Gastroesophageal sphincter (tissue), 4 donors: ENCODE measurements around the gene FAXDC2. TPM values are rescaled to one million over a fixed set of nuclear protein-coding genes. Genes with fewer than 3 reads are reported as not detected.

Source experiments
- ATAC-seq: fragments of 150-250 bp; one replicate; pipeline ENCODE4 v1.9.1; 2016; ENCODE audit warnings: mild to moderate bottlenecking, moderate library complexity
- H3K27ac ChIP-seq, 4 donors: fragments of 200-600 bp; sonication (generic) in 3 of 4; 1 replicate in 3 of 4; 2 replicates in 1 of 4; pipeline ENCODE4 v1.5.1; 2016 to 2019
- H3K27me3 ChIP-seq: fragments of 200-600 bp; sonication (generic); one replicate; pipeline ENCODE4 v1.5.1; 2019
- H3K36me3 ChIP-seq, 2 donors: fragments of 200-600 bp; sonication (generic); one replicate each; pipeline ENCODE4 v1.5.1; 2019; ENCODE audit warnings: control low read depth in 1 of 2
- H3K4me1 ChIP-seq, 3 donors: fragments of 200-600 bp; sonication (generic); 1 replicate in 2 of 3; 2 replicates in 1 of 3; pipeline ENCODE4 v1.5.1; 2016 to 2019; ENCODE audit warnings: control low read depth in 2 of 3
- H3K4me3 ChIP-seq, 2 donors: fragments of 200-600 bp; sonication (generic); one replicate each; pipeline ENCODE4 v1.5.1; 2019; ENCODE audit warnings: mild to moderate bottlenecking in 1 of 2, moderate library complexity in 1 of 2
- H3K9me3 ChIP-seq, 3 donors: fragments of 200-600 bp; sonication (generic); one replicate each; pipeline ENCODE4 v1.5.1; 2017 to 2019; ENCODE audit warnings: control low read depth in 2 of 3
- EP300 ChIP-seq: sonication (generic); formaldehyde crosslinking; IDR thresholded peaks from one replicate; pipeline ENCODE4 v1.6.1; 2017; ENCODE audit warnings: antibody characterized with exemption, mild to moderate bottlenecking
- POLR2A ChIP-seq, 2 donors: fragments of 450-650 bp; IDR thresholded peaks; one replicate each; pipeline ENCODE4 v1.6.1; 2017; ENCODE audit warnings: antibody characterized with exemption in 2 of 2, mild to moderate bottlenecking in 2 of 2, moderate library complexity in 1 of 2
- POLR2AphosphoS5 ChIP-seq: sonication (generic); formaldehyde crosslinking; IDR thresholded peaks from one replicate; pipeline ENCODE4 v1.6.1; 2017; ENCODE audit warnings: antibody characterized with exemption
- WGBS, 2 donors: methylation state at CpG; one replicate each; pipeline ENCODE4 v1.1.5; 2018; ENCODE audit warnings: low coverage in 1 of 2; 5-methylcytosine and 5-hydroxymethylcytosine counted together
- total RNA-seq, 4 donors: library from RNA; depleted of rRNA; stranded (reverse); fragments of >200 nt; gene quantifications; one replicate each; pipeline ENCODE4 v1.1.0, GENCODE V29; 2016
- TF ChIP-seq, protein P1 (sequence below), 4 experiments: fragments of 200-600 bp in 2 of 4; fragments of 450-650 bp in 2 of 4; sonication (generic) in 1 of 4; IDR thresholded peaks; one replicate each; pipeline ENCODE4 v1.5.1; 2017 to 2019; ENCODE audit warnings: antibody characterized with exemption in 4 of 4, mild to moderate bottlenecking in 2 of 4, moderate library complexity in 2 of 4

The FAXDC2 gene
- total RNA-seq, 4 donors from 2014 or later: 26.6 to 75.5 (median 46.4) TPM

DNA sequence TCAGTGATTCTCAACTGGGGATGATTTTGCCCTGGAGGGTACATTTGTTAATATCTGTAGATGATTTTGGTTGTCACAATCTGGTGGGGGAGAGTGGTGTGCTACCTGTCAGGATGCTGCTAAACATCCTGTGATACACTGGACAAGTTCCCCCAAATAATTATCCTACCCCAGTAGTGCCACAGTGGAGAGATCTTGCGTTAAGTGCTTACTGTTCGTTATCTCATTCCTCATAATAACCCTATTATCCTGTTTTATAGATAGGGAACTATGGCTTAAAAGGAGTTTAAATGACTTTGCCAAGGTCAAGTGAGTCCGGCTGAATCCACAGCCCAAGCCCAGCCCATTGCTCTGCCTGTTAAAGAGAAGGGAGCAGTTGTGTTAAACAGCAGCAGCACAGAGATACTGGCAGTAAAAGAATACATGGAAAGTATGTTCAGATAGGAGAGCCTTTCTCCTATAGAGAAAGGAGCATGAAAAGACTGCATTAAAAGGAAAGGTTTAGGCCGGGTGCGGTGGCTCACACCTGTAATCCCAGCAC lies 23.5 kb upstream of the FAXDC2 start:
- ATAC-seq: no peak
- TF ChIP-seq POLR2AphosphoS5 (no peak), EP300 (no peak), POLR2A (IDR thresholded peaks at IDR 0.05) (no peak)
- TF ChIP-seq, protein P1, sequence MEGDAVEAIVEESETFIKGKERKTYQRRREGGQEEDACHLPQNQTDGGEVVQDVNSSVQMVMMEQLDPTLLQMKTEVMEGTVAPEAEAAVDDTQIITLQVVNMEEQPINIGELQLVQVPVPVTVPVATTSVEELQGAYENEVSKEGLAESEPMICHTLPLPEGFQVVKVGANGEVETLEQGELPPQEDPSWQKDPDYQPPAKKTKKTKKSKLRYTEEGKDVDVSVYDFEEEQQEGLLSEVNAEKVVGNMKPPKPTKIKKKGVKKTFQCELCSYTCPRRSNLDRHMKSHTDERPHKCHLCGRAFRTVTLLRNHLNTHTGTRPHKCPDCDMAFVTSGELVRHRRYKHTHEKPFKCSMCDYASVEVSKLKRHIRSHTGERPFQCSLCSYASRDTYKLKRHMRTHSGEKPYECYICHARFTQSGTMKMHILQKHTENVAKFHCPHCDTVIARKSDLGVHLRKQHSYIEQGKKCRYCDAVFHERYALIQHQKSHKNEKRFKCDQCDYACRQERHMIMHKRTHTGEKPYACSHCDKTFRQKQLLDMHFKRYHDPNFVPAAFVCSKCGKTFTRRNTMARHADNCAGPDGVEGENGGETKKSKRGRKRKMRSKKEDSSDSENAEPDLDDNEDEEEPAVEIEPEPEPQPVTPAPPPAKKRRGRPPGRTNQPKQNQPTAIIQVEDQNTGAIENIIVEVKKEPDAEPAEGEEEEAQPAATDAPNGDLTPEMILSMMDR (IDR thresholded peaks at IDR 0.05): no peak
- no peaks in the 10 kb centered on the region for H3K27me3 ChIP-seq
- 72 to 97% methylated on average over 4 to 5 of the region's 5 CpGs for WGBS, 2 donors
- no peak overlapping the region for H3K4me3 ChIP-seq
- peaks cover 0 to 5% (median 0%) of the 10 kb centered on the region in 3 donors for H3K4me1 ChIP-seq
- H3K9me3 ChIP-seq: peaks cover 0 to 6% (median 0%) of the 10 kb centered on the region in 3 donors
- H3K27ac ChIP-seq: peak overlapping the region in 2 of 4 donors; percentile 36 to 45
- peaks cover 2 to 86% of the 10 kb centered on the region in 2 donors for H3K36me3 ChIP-seq

GRCh38 chr5:154871734-154872133 lies 21.3 kb upstream of the FAXDC2 start:
- 84 to 100% methylated on average over 4 of the region's 4 CpGs for WGBS, 2 donors
- H3K4me1 ChIP-seq: peaks cover 0 to 8% (median 0%) of the 10 kb centered on the region in 3 donors
- no peak for ATAC-seq
- peaks cover 2 to 84% of the 10 kb centered on the region in 2 donors for H3K36me3 ChIP-seq
- TF ChIP-seq, protein P1 (IDR thresholded peaks at IDR 0.05): no peak
- no peak for TF ChIP-seq EP300
- H3K4me3 ChIP-seq: no peak overlapping the region
- no peaks in the 10 kb centered on the region for H3K9me3 ChIP-seq
- no peaks in the 10 kb centered on the region for H3K27me3 ChIP-seq
- peak overlapping the region in 1 of 4 donors; percentile 72 for H3K27ac ChIP-seq

GRCh38 chr5:154868702-154869101 lies 18.3 kb upstream of the FAXDC2 start:
- Histone ChIP-seq H3K27ac (peak overlapping the region in 1 of 4 donors; percentile 20), H3K36me3 (peaks cover 0 to 84% of the 10 kb centered on the region in 2 donors), H3K4me3 (no peak overlapping the region), H3K27me3 (no peaks in the 10 kb centered on the region), H3K9me3 (no peaks in the 10 kb centered on the region), H3K4me1 (peaks cover 0 to 20% (median 0%) of the 10 kb centered on the region in 3 donors)
- no peak for TF ChIP-seq POLR2AphosphoS5
- no peak for TF ChIP-seq POLR2A (IDR thresholded peaks at IDR 0.05)
- TF ChIP-seq, protein P1 (IDR thresholded peaks at IDR 0.05): no peak
- no peak for TF ChIP-seq EP300
- no peak for ATAC-seq
- WGBS, 2 donors: 81 to 100% methylated on average over 3 to 5 of the region's 5 CpGs

DNA sequence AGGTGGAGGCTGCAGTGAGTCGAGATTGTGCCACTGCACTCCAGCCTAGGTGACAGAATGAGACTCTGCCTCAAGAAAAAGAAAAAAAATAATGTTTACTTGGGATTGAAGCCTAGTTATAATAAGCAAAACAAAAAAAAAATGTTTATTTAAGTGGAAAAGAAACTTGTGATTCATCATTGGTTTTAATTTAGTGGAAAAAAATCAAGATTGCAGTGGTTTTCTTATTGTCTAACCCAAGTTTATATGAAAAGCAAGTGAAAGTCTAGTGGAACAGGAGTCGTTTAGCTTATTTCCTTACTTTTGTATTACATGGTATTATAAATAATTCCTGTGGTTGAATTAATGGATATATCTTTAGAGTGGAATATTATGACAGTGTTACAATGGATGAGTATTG lies 16.4 kb upstream of the FAXDC2 start:
- 63 to 81% methylated on average over 2 of the region's 2 CpGs for WGBS, 2 donors
- no peak for ATAC-seq

More for the DNA sequence above, 16.4 kb upstream of the FAXDC2 start:
- Histone ChIP-seq H3K4me1 (peaks cover 0 to 33% (median 0%) of the 10 kb centered on the region in 3 donors), H3K9me3 (no peaks in the 10 kb centered on the region), H3K4me3 (no peak overlapping the region), H3K36me3 (peaks cover 0 to 73% of the 10 kb centered on the region in 2 donors), H3K27me3 (no peaks in the 10 kb centered on the region), H3K27ac (peak overlapping the region in 1 of 4 donors; percentile 4)
- TF ChIP-seq, protein P1 (IDR thresholded peaks at IDR 0.05): no peak
- TF ChIP-seq EP300 (no peak), POLR2AphosphoS5 (no peak), POLR2A (IDR thresholded peaks at IDR 0.05) (no peak)
